Stomach (tissue), 9 donors: ENCODE results near the gene JPH3. TPM values are rescaled to one million over a fixed set of nuclear protein-coding genes. Genes with fewer than 3 reads are reported as not detected.

Experiments used
- DNase-seq, 2 donors: peaks; one replicate each; pipeline versions ENCODE4 v3.0.0 to v3.0.0-alpha.2; 2013 to 2019
- H3K27ac ChIP-seq, 5 donors: fragments of 200-600 bp in 4 of 5; sonication (generic) in 4 of 5; one replicate each; pipeline ENCODE4 v1.5.1; 2013 to 2019; ENCODE audit warnings: mild to moderate bottlenecking in 1 of 5, moderate library complexity in 1 of 5
- H3K27me3 ChIP-seq, 3 donors: fragments of 200-600 bp; sonication (generic); one replicate each; pipeline ENCODE4 v1.5.1; 2017 to 2019; ENCODE audit warnings: mixed run types in 1 of 3
- H3K36me3 ChIP-seq, 4 donors: fragments of 200-600 bp; sonication (generic); 1 replicate in 3 of 4; 2 replicates in 1 of 4; pipeline ENCODE4 v1.5.1; 2016 to 2019
- H3K4me1 ChIP-seq, 4 donors: fragments of 200-600 bp; sonication (generic); one replicate each; pipeline ENCODE4 v1.5.1; 2016 to 2019
- H3K4me3 ChIP-seq, 4 donors: fragments of 200-600 bp; sonication (generic) in 3 of 4; one replicate each; pipeline ENCODE4 v1.5.1; 2016 to 2019; ENCODE audit warnings: mild to moderate bottlenecking in 1 of 4
- H3K9me3 ChIP-seq, 4 donors: fragments of 200-600 bp; sonication (generic); one replicate each; pipeline ENCODE4 v1.5.1; 2016 to 2019
- EP300 ChIP-seq: sonication (generic); formaldehyde crosslinking; IDR thresholded peaks from one replicate; pipeline ENCODE4 v1.6.1; 2017; ENCODE audit warnings: antibody characterized with exemption
- POLR2A ChIP-seq, 4 donors: fragments of 450-650 bp; IDR thresholded peaks; one replicate each; pipeline ENCODE4 v1.6.1; 2016; ENCODE audit warnings: antibody characterized with exemption in 4 of 4, control low read depth in 2 of 4, mild to moderate bottlenecking in 1 of 4, moderate library complexity in 1 of 4
- POLR2AphosphoS5 ChIP-seq, 3 donors: sonication (generic); formaldehyde crosslinking; IDR thresholded peaks; one replicate each; pipeline ENCODE4 v1.6.1; 2016; ENCODE audit warnings: antibody characterized with exemption in 3 of 3
- WGBS, 5 donors: extraction: QIAGEN DNeasy Blood & Tissue Kit in 3 of 5; methylation state at CpG; one replicate each; pipeline versions ENCODE4 v1.1.5 to v1.1.7; 2013 to 2018; 5-methylcytosine and 5-hydroxymethylcytosine counted together
- intact Hi-C: fragments of 100-400 bp; cut with DNase I; formaldehyde crosslinking; loops from one replicate; pipeline ENCODE4 v1.15.1; 2023; ENCODE audit warnings: low total_unique reads
- polyA plus RNA-seq, 3 donors: library from polyadenylated mRNA; stranded (reverse); fragments of 200-250 nt; gene quantifications; one replicate each; pipeline ENCODE4 v1.2.3, GENCODE V29; 2013
- total RNA-seq, 5 donors: library from RNA; depleted of rRNA; stranded (reverse); fragments of >200 nt; gene quantifications; one replicate each; pipeline versions ENCODE4 v1.1.0 to v1.2.3, GENCODE V29; 2014 to 2016
- TF ChIP-seq, protein P1 (sequence below), 7 experiments: fragments of 450-650 bp in 4 of 7; fragments of 200-600 bp in 3 of 7; sonication (generic) in 3 of 7; IDR thresholded peaks; one replicate each; pipeline ENCODE4 v1.5.1; 2016 to 2019; ENCODE audit warnings: antibody characterized with exemption in 7 of 7, control low read depth in 2 of 7, mild to moderate bottlenecking in 1 of 7
- donor health status: healthy with polysubstance abuse.
- donor health status: Bipolar disorder and iron deficiency.
- donor health status: healthy.

Gene JPH3
- total and polyA plus RNA-seq, 8 donors = 0.31 to 1.3 (median 0.66) TPM; not detected in 2

GRCh38 chr16:87729266-87729954 is 127.1 kb downstream of the JPH3 start:
- peak in 1 of 2 donors; percentile 40 for DNase-seq
- Histone ChIP-seq H3K27me3 (no peaks in the 10 kb centered on the region), H3K4me1 (no peaks in the 10 kb centered on the region), H3K36me3 (peaks cover 18 to 84% (median 70%) of the 10 kb centered on the region in 4 donors), H3K4me3 (no peak overlapping the region), H3K9me3 (no peaks in the 10 kb centered on the region), H3K27ac (no peak overlapping the region)
- TF ChIP-seq POLR2AphosphoS5 (IDR thresholded peaks at IDR 0.05) (no peak), POLR2A (IDR thresholded peaks at IDR 0.05) (no peak), EP300 (no peak)
- TF ChIP-seq, protein P1, sequence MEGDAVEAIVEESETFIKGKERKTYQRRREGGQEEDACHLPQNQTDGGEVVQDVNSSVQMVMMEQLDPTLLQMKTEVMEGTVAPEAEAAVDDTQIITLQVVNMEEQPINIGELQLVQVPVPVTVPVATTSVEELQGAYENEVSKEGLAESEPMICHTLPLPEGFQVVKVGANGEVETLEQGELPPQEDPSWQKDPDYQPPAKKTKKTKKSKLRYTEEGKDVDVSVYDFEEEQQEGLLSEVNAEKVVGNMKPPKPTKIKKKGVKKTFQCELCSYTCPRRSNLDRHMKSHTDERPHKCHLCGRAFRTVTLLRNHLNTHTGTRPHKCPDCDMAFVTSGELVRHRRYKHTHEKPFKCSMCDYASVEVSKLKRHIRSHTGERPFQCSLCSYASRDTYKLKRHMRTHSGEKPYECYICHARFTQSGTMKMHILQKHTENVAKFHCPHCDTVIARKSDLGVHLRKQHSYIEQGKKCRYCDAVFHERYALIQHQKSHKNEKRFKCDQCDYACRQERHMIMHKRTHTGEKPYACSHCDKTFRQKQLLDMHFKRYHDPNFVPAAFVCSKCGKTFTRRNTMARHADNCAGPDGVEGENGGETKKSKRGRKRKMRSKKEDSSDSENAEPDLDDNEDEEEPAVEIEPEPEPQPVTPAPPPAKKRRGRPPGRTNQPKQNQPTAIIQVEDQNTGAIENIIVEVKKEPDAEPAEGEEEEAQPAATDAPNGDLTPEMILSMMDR (IDR thresholded peaks at IDR 0.05) = no peak
- intact Hi-C loops = no loop called here
- WGBS, 5 donors = 61 to 90% (median 81%) methylated on average over 15 to 17 of the region's 17 CpGs

- Histone ChIP-seq H3K9me3 (no peaks in the 10 kb centered on the region), H3K4me3 (no peak overlapping the region), H3K27me3 (no peaks in the 10 kb centered on the region), H3K4me1 (no peaks in the 10 kb centered on the region), H3K36me3 (peaks cover 26 to 79% (median 73%) of the 10 kb centered on the region in 4 donors), H3K27ac (no peak overlapping the region)
- intact Hi-C loops = no loop called here
- TF ChIP-seq POLR2AphosphoS5 (IDR thresholded peaks at IDR 0.05) (no peak), POLR2A (IDR thresholded peaks at IDR 0.05) (no peak), EP300 (no peak)
- TF ChIP-seq, protein P1 (IDR thresholded peaks at IDR 0.05) = no peak
- WGBS, 5 donors = 96 to 98% (median 97%) methylated on average over 13 of the region's 13 CpGs
- no peak for DNase-seq
Observed at GRCh38 chr16:87731607-87732006, 129.3 kb downstream of the JPH3 start.

GRCh38 chr16:87733190-87733589 is 130.9 kb downstream of the JPH3 start:
- WGBS, 5 donors = 55 to 76% (median 72%) methylated on average over 8 to 11 of the region's 11 CpGs
- no peak overlapping the region for H3K4me3 ChIP-seq
- TF ChIP-seq, protein P1 (IDR thresholded peaks at IDR 0.05) = no peak
- TF ChIP-seq EP300 (no peak), POLR2A (IDR thresholded peaks at IDR 0.05) (no peak), POLR2AphosphoS5 (IDR thresholded peaks at IDR 0.05) (no peak)
- peaks cover 27 to 78% (median 77%) of the 10 kb centered on the region in 4 donors for H3K36me3 ChIP-seq
- no peaks in the 10 kb centered on the region for H3K9me3 ChIP-seq
- H3K27ac ChIP-seq = no peak overlapping the region
- intact Hi-C loops = no loop called here
- DNase-seq = peak in 1 of 2 donors; percentile 42
- H3K4me1 ChIP-seq = no peaks in the 10 kb centered on the region
- H3K27me3 ChIP-seq = no peaks in the 10 kb centered on the region

DNA sequence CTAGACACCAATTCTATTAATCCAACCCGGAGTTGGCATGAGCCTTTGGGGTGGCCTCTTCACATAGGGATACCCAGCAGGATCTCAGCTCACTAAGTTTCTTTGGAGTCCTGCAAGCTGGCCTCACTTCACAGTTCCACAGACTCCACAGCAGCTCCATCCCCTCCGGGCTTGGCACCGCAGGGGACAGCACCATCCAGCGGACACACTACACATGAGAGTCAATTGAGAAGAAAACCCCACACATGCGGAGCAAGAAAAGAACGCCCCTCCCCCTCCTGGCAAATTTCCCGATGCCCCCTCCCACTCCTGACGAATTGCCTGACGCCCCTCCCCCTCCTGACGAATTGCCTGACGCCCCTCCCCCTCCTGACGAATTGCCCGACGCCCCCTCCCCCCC is 132.3 kb downstream of the JPH3 start:
- intact Hi-C loops = no loop called here
- no peaks in the 10 kb centered on the region for H3K4me1 ChIP-seq
- no peak overlapping the region for H3K27ac ChIP-seq
- no peak for TF ChIP-seq EP300
- TF ChIP-seq POLR2AphosphoS5 (IDR thresholded peaks at IDR 0.05) = no peak
- TF ChIP-seq, protein P1 (IDR thresholded peaks at IDR 0.05) = no peak
- TF ChIP-seq POLR2A (IDR thresholded peaks at IDR 0.05) = no peak
- no peak overlapping the region for H3K4me3 ChIP-seq
- no peaks in the 10 kb centered on the region for H3K9me3 ChIP-seq
- H3K36me3 ChIP-seq = peaks cover 20 to 70% (median 68%) of the 10 kb centered on the region in 4 donors
- WGBS, 5 donors = 66 to 84% (median 71%) methylated on average over 14 of the region's 14 CpGs
- no peak for DNase-seq
- no peaks in the 10 kb centered on the region for H3K27me3 ChIP-seq
